ENCODE measurements around the gene HDGFL3. TPM values are rescaled to one million over a fixed set of nuclear protein-coding genes. Genes with fewer than 3 reads are reported as not detected.

Gene HDGFL3
- total and polyA plus RNA-seq, 12 donors = 9.3 to 43.2 (median 38.3) TPM

DNA sequence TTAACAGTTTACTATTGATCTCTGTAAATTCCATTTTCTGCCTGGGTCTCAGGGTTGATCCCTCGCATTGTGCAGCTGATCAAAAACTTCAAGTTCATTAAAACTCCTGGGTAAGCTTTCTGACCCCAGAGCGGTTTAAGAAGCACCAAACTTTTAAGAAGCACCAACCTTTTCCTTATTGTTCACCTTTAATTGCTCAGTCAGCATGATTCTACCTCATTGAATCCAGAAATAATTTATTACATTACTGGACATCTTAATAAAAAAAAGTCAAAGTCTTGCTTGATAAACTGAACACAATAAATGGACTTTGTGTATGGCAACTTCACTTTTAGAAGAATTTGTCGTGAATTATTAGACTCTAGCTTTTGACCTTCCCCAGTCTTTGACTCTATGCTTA, 46.9 kb downstream of the HDGFL3 start:
- no peaks in the 10 kb centered on the region for H3K27me3 ChIP-seq
- intact Hi-C loops (cut with DNase I) = no loop called here
- H3K4me1 ChIP-seq = no peaks in the 10 kb centered on the region
- ATAC-seq (no peak), DNase-seq (no peak)
- H3K9me3 ChIP-seq = peaks cover 0 to 14% (median 2%) of the 10 kb centered on the region in 11 donors
- no peak overlapping the region for H3K27ac ChIP-seq
- H3K36me3 ChIP-seq = peaks cover 0 to 63% (median 11%) of the 10 kb centered on the region in 9 donors
- H3K4me3 ChIP-seq = no peak overlapping the region
- TF ChIP-seq, protein P1, sequence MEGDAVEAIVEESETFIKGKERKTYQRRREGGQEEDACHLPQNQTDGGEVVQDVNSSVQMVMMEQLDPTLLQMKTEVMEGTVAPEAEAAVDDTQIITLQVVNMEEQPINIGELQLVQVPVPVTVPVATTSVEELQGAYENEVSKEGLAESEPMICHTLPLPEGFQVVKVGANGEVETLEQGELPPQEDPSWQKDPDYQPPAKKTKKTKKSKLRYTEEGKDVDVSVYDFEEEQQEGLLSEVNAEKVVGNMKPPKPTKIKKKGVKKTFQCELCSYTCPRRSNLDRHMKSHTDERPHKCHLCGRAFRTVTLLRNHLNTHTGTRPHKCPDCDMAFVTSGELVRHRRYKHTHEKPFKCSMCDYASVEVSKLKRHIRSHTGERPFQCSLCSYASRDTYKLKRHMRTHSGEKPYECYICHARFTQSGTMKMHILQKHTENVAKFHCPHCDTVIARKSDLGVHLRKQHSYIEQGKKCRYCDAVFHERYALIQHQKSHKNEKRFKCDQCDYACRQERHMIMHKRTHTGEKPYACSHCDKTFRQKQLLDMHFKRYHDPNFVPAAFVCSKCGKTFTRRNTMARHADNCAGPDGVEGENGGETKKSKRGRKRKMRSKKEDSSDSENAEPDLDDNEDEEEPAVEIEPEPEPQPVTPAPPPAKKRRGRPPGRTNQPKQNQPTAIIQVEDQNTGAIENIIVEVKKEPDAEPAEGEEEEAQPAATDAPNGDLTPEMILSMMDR (IDR thresholded peaks at IDR 0.05) = no peak
- WGBS, 2 donors = 97 to 99% methylated on average over 3 of the region's 3 CpGs

DNA sequence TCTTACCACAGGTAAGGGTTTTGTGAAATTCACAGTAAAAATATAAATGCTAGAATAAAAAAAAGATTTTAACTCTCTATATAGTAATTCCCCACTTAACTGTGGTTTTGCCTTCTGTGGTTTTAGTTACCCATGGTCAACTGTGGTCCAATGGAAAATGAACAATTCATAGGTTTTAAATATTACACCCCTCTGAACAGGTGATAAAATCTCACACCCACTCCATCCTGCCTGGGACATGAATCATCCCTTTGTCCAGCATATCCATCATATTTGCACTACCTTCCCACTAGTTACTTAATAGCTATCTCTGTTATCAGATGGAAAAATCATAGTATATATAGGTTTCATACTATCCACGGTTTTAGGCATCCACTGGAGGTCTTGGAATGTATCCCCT, 49.2 kb downstream of the HDGFL3 start:
- H3K27ac ChIP-seq = no peak overlapping the region
- TF ChIP-seq, protein P1 (IDR thresholded peaks at IDR 0.05) = no peak
- no peaks in the 10 kb centered on the region for H3K4me1 ChIP-seq
- no peaks in the 10 kb centered on the region for H3K9me3 ChIP-seq
- 81 to 90% methylated on average over 1 of the region's 1 CpG for WGBS, 2 donors
- H3K36me3 ChIP-seq = peaks cover 0 to 80% (median 11%) of the 10 kb centered on the region in 9 donors
- no peaks in the 10 kb centered on the region for H3K27me3 ChIP-seq
- intact Hi-C loops (cut with DNase I) = no loop called here
- H3K4me3 ChIP-seq = no peak overlapping the region
- ATAC-seq (no peak), DNase-seq (no peak)

DNA sequence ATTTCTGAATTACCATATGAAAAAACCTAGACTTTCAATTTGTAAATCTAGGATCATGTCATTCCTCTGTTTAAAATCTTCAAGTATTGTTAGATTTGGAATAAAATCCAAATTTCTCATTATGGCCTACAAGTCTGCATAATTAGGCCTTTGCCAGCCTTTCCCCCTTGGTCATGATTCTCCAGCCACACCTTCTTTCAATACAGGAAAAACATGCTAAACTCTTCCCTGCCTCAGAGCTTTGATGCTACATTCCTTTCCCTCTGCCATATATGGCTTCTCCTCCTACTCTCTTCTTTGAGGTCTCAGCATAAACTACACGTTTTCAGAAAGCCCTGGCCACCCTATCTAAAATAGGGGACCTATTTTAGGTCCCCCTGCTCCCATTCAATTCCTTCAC, 51.7 kb downstream of the HDGFL3 start:
- WGBS, 2 donors = 59 to 83% methylated on average over 1 of the region's 1 CpG
- no peaks in the 10 kb centered on the region for H3K27me3 ChIP-seq
- no peak overlapping the region for H3K4me3 ChIP-seq
- intact Hi-C loops (cut with DNase I) = no loop called here
- H3K9me3 ChIP-seq = no peaks in the 10 kb centered on the region
- H3K27ac ChIP-seq = no peak overlapping the region
- H3K36me3 ChIP-seq = peaks cover 0 to 79% (median 11%) of the 10 kb centered on the region in 9 donors
- TF ChIP-seq, protein P1 (IDR thresholded peaks at IDR 0.05) = no peak
- H3K4me1 ChIP-seq = no peaks in the 10 kb centered on the region
- DNase-seq (no peak), ATAC-seq (no peak)

DNA sequence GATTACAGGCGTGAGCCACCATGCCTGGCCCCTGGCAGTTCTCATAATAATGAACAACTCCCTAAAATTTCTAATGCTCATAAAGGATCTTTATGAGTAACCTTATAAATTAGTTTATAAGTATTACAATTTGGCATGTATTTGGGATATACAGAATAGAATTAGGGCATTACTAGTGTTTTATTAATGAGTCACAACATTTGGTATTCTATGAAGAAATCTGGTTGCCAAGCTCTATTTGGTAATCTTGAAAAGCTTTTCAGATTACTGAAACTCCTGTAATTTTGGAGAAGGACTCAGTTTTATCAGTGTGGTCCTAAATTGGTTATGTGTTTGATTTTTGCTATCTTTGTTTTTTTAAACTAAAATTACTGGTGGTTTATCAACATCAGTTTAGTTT, 54.3 kb downstream of the HDGFL3 start:
- H3K27ac ChIP-seq = no peak overlapping the region
- no peaks in the 10 kb centered on the region for H3K4me1 ChIP-seq
- 89 to 91% methylated on average over 1 of the region's 1 CpG for WGBS, 2 donors
- DNase-seq (no peak), ATAC-seq (no peak)
- peaks cover 0 to 89% (median 21%) of the 10 kb centered on the region in 9 donors for H3K36me3 ChIP-seq
- H3K4me3 ChIP-seq = no peak overlapping the region
- intact Hi-C loops (cut with DNase I) = loop anchor here in 1 of 10 donors (5.0 kb wide), 1 partner anchor 311 kb away; no protein-coding TSS in a partner anchor
- H3K9me3 ChIP-seq = no peaks in the 10 kb centered on the region
- no peaks in the 10 kb centered on the region for H3K27me3 ChIP-seq
- TF ChIP-seq, protein P1 (IDR thresholded peaks at IDR 0.05) = no peak

Measured in heart right ventricle (tissue), 16 donors.